Measurements from ENCODE around the gene HOXC9.

DNA sequence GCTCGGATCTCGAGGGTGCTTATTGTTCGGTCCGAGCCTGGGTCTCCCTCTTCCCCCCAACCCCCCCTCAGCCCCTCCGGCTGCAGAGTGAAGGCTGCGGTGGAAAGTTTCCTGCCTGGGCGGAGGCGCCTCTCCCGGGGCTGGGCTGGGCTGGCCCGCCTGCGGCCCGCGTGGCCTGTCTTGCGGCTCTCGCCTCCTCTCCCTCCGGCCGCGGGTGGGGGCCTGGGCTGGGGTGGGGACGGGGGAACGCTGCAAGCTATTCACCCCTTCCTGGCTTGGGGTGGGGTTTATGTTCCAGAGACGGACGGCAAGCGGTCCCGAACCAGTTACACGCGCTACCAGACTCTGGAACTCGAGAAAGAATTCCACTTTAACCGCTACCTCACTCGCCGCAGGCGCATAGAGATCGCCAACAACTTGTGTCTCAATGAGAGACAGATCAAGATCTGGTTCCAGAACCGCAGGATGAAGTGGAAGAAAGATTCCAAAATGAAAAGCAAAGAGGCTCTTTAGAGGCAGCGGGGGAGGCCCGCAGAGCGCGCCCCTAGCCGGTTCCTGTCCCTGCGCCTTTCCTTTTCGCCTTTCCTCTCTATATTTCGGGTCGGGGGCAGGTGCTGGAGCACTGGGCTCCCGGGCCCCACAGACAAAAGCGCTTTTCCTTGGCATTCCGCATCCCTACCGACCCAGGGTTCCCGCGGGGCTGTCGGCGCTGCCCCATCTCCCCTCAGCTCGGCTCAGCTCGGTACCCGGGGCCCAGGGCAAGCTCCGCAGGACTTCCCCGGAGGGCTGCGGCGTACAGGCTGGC is 34.2 kb downstream of the HOXC9 start:
- TF ChIP-seq, protein P1, sequence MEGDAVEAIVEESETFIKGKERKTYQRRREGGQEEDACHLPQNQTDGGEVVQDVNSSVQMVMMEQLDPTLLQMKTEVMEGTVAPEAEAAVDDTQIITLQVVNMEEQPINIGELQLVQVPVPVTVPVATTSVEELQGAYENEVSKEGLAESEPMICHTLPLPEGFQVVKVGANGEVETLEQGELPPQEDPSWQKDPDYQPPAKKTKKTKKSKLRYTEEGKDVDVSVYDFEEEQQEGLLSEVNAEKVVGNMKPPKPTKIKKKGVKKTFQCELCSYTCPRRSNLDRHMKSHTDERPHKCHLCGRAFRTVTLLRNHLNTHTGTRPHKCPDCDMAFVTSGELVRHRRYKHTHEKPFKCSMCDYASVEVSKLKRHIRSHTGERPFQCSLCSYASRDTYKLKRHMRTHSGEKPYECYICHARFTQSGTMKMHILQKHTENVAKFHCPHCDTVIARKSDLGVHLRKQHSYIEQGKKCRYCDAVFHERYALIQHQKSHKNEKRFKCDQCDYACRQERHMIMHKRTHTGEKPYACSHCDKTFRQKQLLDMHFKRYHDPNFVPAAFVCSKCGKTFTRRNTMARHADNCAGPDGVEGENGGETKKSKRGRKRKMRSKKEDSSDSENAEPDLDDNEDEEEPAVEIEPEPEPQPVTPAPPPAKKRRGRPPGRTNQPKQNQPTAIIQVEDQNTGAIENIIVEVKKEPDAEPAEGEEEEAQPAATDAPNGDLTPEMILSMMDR (IDR thresholded peaks at IDR 0.05): no peak
- TF ChIP-seq POLR2AphosphoS5 (IDR thresholded peaks at IDR 0.05; ENCODE audit: low read depth, low read length) (no peak), TAF1 (IDR thresholded peaks at IDR 0.05; ENCODE audit: borderline replicate concordance, low read depth, low read length) (no peak)
- TF ChIP-seq, protein P2, sequence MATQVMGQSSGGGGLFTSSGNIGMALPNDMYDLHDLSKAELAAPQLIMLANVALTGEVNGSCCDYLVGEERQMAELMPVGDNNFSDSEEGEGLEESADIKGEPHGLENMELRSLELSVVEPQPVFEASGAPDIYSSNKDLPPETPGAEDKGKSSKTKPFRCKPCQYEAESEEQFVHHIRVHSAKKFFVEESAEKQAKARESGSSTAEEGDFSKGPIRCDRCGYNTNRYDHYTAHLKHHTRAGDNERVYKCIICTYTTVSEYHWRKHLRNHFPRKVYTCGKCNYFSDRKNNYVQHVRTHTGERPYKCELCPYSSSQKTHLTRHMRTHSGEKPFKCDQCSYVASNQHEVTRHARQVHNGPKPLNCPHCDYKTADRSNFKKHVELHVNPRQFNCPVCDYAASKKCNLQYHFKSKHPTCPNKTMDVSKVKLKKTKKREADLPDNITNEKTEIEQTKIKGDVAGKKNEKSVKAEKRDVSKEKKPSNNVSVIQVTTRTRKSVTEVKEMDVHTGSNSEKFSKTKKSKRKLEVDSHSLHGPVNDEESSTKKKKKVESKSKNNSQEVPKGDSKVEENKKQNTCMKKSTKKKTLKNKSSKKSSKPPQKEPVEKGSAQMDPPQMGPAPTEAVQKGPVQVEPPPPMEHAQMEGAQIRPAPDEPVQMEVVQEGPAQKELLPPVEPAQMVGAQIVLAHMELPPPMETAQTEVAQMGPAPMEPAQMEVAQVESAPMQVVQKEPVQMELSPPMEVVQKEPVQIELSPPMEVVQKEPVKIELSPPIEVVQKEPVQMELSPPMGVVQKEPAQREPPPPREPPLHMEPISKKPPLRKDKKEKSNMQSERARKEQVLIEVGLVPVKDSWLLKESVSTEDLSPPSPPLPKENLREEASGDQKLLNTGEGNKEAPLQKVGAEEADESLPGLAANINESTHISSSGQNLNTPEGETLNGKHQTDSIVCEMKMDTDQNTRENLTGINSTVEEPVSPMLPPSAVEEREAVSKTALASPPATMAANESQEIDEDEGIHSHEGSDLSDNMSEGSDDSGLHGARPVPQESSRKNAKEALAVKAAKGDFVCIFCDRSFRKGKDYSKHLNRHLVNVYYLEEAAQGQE (IDR thresholded peaks at IDR 0.05; ENCODE audit: low read depth, low read length): no peak

Data from SK-N-SH (cell line).